PFSK-1 (cell line): ENCODE results near the gene RPS6KA2.

Source experiments
- FOXP2 ChIP-seq: optimal IDR thresholded peaks from 2 replicates; pipeline ENCODE3; 2011; ENCODE audit warnings: borderline replicate concordance, control low read depth, inconsistent platforms; ENCODE audit not compliant: insufficient read depth; ENCODE audit errors: extremely low read length, extremely low read depth
- POLR2AphosphoS5 ChIP-seq: IDR thresholded peaks from 2 replicates; pipeline ENCODE4 v1.6.1; 2012; ENCODE audit warnings: low read depth, mild to moderate bottlenecking, control low read depth, low read length, moderate library complexity
- SIN3A ChIP-seq: IDR thresholded peaks from 2 replicates; pipeline ENCODE4 v1.6.1; 2012; ENCODE audit warnings: mild to moderate bottlenecking, low read length, moderate library complexity, borderline replicate concordance; ENCODE audit not compliant: insufficient read depth
- TAF1 ChIP-seq: IDR thresholded peaks from 2 replicates; pipeline ENCODE4 v1.6.1; 2012; ENCODE audit warnings: low read length, control low read depth, borderline replicate concordance; ENCODE audit not compliant: insufficient read depth
- TF ChIP-seq, protein P1 (sequence below), 2 experiments: IDR thresholded peaks; 2 replicates each; pipeline versions ENCODE4 v1.6.1 to v1.8.0; 2011 to 2012; ENCODE audit warnings: low read depth in 2 of 2, low read length in 2 of 2, control low read depth in 1 of 2, inconsistent platforms in 1 of 2, mild to moderate bottlenecking in 1 of 2, moderate library complexity in 1 of 2; ENCODE audit not compliant: insufficient read depth in 1 of 2

RPS6KA2 gene

DNA sequence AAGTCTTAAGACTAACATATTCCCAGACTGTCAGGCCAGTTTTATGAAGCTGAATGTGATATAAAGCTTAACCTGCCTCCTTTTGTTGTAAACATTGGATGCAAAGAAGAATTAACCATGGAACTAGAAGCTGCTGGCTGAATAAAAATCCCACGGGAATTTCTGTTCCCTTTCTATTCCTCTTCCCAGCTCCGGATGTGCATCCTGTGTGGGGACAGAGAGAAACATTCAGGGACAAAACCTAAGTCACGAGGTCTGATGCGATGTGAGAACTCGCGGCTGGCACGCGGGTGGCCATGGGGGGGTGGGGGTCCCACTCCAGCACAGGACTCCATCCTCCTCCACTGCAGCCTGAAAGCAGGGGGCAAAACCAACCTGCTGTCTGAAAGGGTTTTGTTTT, 72.7 kb downstream of the RPS6KA2 start:
- TF ChIP-seq POLR2AphosphoS5: no peak
- no peak for TF ChIP-seq SIN3A
- TF ChIP-seq TAF1: no peak
- TF ChIP-seq, protein P1, sequence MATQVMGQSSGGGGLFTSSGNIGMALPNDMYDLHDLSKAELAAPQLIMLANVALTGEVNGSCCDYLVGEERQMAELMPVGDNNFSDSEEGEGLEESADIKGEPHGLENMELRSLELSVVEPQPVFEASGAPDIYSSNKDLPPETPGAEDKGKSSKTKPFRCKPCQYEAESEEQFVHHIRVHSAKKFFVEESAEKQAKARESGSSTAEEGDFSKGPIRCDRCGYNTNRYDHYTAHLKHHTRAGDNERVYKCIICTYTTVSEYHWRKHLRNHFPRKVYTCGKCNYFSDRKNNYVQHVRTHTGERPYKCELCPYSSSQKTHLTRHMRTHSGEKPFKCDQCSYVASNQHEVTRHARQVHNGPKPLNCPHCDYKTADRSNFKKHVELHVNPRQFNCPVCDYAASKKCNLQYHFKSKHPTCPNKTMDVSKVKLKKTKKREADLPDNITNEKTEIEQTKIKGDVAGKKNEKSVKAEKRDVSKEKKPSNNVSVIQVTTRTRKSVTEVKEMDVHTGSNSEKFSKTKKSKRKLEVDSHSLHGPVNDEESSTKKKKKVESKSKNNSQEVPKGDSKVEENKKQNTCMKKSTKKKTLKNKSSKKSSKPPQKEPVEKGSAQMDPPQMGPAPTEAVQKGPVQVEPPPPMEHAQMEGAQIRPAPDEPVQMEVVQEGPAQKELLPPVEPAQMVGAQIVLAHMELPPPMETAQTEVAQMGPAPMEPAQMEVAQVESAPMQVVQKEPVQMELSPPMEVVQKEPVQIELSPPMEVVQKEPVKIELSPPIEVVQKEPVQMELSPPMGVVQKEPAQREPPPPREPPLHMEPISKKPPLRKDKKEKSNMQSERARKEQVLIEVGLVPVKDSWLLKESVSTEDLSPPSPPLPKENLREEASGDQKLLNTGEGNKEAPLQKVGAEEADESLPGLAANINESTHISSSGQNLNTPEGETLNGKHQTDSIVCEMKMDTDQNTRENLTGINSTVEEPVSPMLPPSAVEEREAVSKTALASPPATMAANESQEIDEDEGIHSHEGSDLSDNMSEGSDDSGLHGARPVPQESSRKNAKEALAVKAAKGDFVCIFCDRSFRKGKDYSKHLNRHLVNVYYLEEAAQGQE (IDR thresholded peaks at IDR 0.05; ENCODE audit: insufficient read depth in 1 of 2, low read depth in 2 of 2, low read length in 2 of 2): no peak
- TF ChIP-seq FOXP2: no peak

- TF ChIP-seq POLR2AphosphoS5: no peak
- TF ChIP-seq TAF1: no peak
- TF ChIP-seq, protein P1 (IDR thresholded peaks at IDR 0.05; ENCODE audit: insufficient read depth in 1 of 2, low read depth in 2 of 2, low read length in 2 of 2): no peak
- no peak for TF ChIP-seq SIN3A
- no peak for TF ChIP-seq FOXP2
Measured at GRCh38 chr6:166553563-166554271, 73.3 kb downstream of the RPS6KA2 start.

DNA sequence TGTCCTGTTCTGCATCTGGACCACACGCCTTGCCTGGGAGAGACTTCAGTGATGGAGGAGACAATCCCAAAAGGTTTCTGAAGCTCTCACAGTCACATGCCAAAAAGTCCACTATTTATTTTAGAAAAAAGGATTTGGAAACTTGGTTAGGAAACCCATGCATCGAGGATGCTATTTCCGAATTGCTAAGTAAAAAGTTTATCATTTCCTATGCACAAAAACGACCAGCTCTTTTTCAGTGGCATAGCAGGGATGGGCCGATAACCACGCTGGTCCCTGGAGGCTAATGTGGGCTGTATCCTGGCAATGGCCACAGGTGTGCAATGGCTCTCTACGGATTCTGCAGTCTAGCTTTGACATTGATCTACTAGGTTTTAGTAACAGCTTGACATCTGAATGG, 74.5 kb downstream of the RPS6KA2 start:
- TF ChIP-seq SIN3A (no peak), POLR2AphosphoS5 (no peak), TAF1 (no peak), FOXP2 (no peak)
- TF ChIP-seq, protein P1 (IDR thresholded peaks at IDR 0.05; ENCODE audit: insufficient read depth in 1 of 2, low read depth in 2 of 2, low read length in 2 of 2): no peak

DNA sequence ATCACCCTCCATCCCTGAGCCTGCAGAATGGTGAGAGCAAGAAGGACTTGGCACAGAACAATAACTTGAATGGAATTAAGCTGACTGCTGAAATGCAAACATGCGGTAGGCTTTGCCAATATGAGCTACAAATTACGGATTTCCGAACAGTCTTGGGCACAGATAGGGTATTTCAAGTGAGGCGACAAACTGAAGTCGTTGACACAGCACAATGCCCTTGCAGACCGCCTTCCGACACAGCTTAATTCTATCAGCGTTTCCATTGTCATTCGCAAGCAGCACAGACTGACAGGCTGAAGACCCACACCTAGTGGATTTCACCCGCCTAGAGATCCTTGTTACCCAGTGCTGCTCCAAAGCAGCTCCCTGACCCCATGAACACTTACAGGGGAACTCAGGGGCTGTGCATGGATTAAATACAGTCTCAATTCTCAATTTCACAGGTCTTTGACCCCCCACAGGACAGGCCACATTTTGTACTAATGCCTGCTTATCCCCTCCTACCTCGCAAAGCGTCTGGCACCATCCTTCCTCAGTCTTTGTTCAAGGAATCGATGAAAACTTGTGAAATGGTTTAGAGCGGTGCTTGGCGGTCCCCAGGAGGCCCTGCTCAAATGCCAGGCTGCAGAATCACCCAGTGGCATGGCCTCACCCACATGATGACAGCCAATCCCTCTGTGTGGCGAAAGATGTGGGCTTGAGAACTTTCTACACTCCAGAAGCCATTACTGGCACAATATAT, 75.1 kb downstream of the RPS6KA2 start:
- TF ChIP-seq FOXP2 (no peak), POLR2AphosphoS5 (no peak), SIN3A (no peak), TAF1 (no peak)
- TF ChIP-seq, protein P1 (IDR thresholded peaks at IDR 0.05; ENCODE audit: insufficient read depth in 1 of 2, low read depth in 2 of 2, low read length in 2 of 2): no peak
